GM12873 (cell line): ENCODE results near the gene DDX6.

Experiments
- TF ChIP-seq, protein P1 (sequence below): IDR thresholded peaks from 2 replicates; pipeline ENCODE4 v1.5.1; 2012; ENCODE audit warnings: low read depth, mild to moderate bottlenecking, moderate library complexity, low read length, control low read depth; ENCODE audit not compliant: insufficient read depth; ENCODE audit errors: missing control alignments

Gene DDX6

DNA sequence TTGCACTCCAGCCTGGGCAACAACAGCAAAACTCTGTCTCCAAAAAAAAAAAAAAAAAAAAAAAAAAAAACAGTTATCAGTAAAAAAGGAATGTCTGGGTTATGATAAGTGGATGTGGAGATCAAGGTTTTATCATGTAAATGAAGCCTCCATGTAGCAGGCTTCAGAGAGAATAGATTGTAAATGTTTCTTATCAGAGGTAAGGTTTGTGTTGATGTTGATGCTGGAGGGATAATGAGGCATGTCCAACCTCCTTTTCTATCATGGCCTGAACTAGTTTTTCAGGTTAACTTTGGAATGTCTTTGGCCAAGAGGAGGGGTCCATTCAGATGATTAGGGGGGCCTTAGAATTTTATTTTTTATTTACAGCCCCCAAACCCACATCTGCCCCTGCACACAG is 76.1 kb downstream of the DDX6 start:
- TF ChIP-seq, protein P1, sequence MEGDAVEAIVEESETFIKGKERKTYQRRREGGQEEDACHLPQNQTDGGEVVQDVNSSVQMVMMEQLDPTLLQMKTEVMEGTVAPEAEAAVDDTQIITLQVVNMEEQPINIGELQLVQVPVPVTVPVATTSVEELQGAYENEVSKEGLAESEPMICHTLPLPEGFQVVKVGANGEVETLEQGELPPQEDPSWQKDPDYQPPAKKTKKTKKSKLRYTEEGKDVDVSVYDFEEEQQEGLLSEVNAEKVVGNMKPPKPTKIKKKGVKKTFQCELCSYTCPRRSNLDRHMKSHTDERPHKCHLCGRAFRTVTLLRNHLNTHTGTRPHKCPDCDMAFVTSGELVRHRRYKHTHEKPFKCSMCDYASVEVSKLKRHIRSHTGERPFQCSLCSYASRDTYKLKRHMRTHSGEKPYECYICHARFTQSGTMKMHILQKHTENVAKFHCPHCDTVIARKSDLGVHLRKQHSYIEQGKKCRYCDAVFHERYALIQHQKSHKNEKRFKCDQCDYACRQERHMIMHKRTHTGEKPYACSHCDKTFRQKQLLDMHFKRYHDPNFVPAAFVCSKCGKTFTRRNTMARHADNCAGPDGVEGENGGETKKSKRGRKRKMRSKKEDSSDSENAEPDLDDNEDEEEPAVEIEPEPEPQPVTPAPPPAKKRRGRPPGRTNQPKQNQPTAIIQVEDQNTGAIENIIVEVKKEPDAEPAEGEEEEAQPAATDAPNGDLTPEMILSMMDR, result no peak

GRCh38 chr11:118708296-118708695 is 82.7 kb downstream of the DDX6 start:
- TF ChIP-seq, protein P1, result no peak

- TF ChIP-seq, protein P1, result no peak
These were observed 84.5 kb downstream of the DDX6 start for GRCh38 chr11:118706546-118706825.

DNA sequence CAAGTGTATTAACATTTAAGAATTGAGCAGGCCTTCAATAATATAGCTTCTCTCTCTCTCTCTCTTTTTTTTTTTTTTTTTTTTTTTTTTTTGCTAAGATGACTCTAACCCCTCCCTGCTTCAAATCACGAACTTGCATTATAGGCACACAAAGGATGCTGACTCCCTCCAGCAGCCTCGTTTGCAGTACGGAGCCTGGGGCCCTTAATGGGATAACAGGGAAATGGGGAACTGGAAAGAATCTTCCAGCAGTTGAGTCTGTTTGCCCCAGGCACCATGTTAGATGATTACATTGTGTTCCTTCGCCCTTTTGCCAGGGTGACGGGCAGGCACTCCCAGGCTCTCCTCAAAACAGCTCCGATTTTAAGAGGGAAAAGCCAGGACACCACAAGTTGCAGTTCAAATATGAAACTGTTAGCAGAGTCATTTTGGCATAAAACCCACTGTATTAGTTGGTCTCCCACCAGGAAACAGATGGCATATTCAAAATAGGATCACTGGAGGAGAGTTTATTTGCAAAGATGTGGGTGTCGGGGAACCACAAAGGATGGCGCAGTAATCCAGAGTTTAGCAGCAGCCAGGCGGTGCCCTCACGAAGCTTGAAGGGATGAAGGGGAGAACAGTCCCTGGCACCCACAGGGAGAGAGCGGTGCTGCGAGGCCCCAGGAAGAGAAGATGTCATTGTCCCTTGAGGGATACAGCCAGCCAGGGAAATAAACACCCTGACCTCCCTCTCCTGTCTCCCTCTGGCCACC is 85.0 kb downstream of the DDX6 start:
- TF ChIP-seq, protein P1, result no peak

GRCh38 chr11:118705111-118705741 is 85.7 kb downstream of the DDX6 start:
- TF ChIP-seq, protein P1, result no peak

DNA sequence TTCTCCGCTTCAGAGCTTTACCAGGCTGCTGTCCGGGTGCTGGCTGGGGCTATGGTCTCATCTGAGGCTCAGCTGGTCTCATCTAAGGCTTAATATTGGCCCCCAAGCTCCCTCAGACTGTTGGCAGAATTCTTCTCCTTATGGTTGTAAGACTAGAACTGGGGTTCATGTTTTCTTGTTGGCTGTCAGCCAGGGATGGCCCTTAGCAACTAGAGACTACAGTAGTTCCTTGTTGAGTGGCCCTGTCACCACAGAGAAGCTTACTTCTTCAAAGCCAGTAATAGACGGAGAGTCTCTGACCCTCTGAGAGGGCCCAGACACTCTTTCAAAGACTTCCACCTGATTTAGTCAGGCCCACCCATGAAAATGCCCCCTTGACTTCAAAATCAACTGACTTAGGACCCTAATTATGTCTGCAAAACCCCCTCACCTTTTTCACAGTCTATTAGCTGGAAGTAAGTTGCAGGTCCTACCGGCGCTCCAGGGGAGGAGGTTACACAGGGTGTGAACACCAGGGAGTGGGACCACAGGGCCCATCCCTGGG is 87.3 kb downstream of the DDX6 start:
- TF ChIP-seq, protein P1, result no peak

- TF ChIP-seq, protein P1, result no peak
These were observed 91.3 kb downstream of the DDX6 start for GRCh38 chr11:118699506-118700220.
